ENCODE measurements around the gene ATP11A. TPM values are rescaled to one million over a fixed set of nuclear protein-coding genes. Genes with fewer than 3 reads are reported as not detected.
A peak's percentile ranks its signal among the peaks of the same experiment; 100 is the strongest.
"Not testable (repeated sequence)": the region's sequence is repeated elsewhere in the genome, so short reads cannot be mapped to it uniquely, and the experiment has no call there.

Gene ATP11A
- total RNA-seq, 1 experiment from 2014 or later: 65.3 TPM

DNA sequence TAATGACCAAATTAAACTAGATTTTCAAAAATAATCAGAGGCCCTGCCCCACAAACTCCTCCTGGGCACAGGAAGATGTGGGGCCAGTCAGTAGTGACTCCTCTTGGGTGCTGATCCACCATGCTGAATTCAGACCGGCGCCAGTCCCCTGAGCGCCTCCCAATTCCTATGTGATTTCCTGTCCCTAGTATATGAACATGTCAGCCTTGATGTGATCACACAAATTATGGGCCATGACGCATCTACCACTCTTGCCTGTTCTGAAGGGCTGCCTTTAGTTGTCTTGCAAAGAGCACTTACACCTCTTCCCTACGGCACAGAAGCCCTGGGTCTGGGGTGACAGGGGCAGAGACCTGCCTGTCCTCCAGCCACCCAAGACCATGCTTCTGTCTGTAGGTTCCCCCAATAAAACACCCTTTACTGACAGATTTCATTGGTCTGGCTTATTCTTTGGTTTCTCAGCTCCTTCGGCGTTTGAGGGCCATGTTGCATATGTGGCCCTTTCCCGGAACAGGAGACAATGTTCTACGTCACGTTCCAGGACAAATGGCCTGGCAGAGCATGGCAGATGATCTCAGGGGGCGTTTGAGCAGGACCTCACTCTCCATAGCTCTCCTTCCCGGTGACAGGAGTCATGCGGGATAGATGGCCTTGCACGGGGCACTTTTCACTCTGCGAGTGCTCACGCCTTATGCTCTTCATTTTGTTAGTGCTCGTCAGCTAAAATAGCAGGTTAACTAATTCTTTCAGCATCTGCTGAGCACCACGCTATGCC is 5.6 kb upstream of the ATP11A start:
- peak; percentile 11 for DNase-seq

DNA sequence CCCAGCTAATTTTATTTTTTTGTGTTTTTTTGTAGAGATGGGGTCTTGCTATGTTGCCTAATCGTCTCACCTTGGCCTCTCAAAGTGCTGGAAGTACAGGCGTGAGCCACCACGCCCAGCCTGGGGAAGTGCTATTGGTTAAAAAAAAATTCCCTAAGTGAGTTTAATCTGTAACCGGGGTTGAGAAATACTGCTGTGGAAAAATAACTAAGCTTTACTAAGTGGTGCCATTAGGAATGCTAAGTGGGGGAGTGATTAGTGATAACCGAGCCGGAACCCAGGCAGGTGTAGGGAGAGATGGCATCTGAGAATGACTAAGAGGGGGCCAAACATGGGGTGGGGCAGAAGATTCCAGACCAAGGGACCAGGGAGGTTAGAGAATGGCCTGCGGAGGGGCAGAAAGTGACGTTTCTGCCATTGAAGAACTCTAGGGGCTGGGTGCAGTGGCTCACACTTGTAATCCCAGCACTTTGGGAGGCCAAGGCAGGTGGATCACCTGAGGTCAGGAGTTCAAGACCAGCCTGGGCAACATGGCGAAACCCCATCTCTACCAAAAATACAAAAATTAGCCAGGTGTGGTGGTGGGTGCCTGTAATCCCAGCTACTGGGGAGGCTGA is 4.5 kb upstream of the ATP11A start:
- H4K20me1 ChIP-seq (ENCODE audit: control insufficient read depth, insufficient read depth, insufficient read length); H4K91ac ChIP-seq (ENCODE audit: insufficient read length, low read depth, low read length); H3K79me1 ChIP-seq (ENCODE audit: insufficient read depth, low read depth, low read length, poor library complexity, severe bottlenecking); H2BK20ac ChIP-seq (ENCODE audit: low read depth, low read length, poor library complexity, severe bottlenecking); H3K27me3 ChIP-seq (ENCODE audit: insufficient read depth, low read length); DNase-seq; H4K5ac ChIP-seq (ENCODE audit: insufficient read length, low read depth, low read length); H3K27ac ChIP-seq (ENCODE audit: insufficient read length, low read depth, low read length); H2BK5ac ChIP-seq (ENCODE audit: insufficient read length, low read length); H3K14ac ChIP-seq (ENCODE audit: insufficient read depth, low read length); H3K56ac ChIP-seq (ENCODE audit: insufficient read length, low read depth, low read length); H2BK15ac ChIP-seq (ENCODE audit: low read depth, low read length); H3K79me2 ChIP-seq (ENCODE audit: insufficient read depth, low read length); H3K9ac ChIP-seq (ENCODE audit: extremely low read depth, insufficient read length, low read length); H3K23me2 ChIP-seq (ENCODE audit: insufficient read length, low read depth, low read length, poor library complexity, severe bottlenecking); H4K8ac ChIP-seq (replicated peaks; ENCODE audit: insufficient read length, low read depth, low read length); H3K4me3 Mint-ChIP-seq; H3K4me2 ChIP-seq (ENCODE audit: insufficient read depth, insufficient read length, low read length); H2AFZ ChIP-seq (ENCODE audit: low read length); H3K36me3 Mint-ChIP-seq (ENCODE audit: insufficient read depth in 1 of 3, low read depth in 3 of 3); H3K23ac ChIP-seq (ENCODE audit: insufficient read length, low read depth, low read length); H2AK5ac ChIP-seq (ENCODE audit: insufficient read length, low read length); H3K9me3 ChIP-seq (ENCODE audit: control insufficient read depth, low read depth, low read length); H3K27ac Mint-ChIP-seq; H2BK12ac ChIP-seq (ENCODE audit: insufficient read length, low read depth, low read length); H2BK120ac ChIP-seq (ENCODE audit: low read depth, low read length, poor library complexity, severe bottlenecking); H3K18ac ChIP-seq (ENCODE audit: insufficient read length, low read depth, low read length); H3K4me1 ChIP-seq (ENCODE audit: insufficient read depth, low read length); H3K9me3 Mint-ChIP-seq; H3T11ph ChIP-seq (ENCODE audit: low read length); H3K4ac ChIP-seq (ENCODE audit: low read depth, low read length): not testable (repeated sequence)
- WGBS (ENCODE audit: extremely low coverage, insufficient read length, low lambda C conversion rate): no CpG with 5 or more reads among the region's 9 CpGs
- peaks cover 18% of the 10 kb centered on the region in 2 experiments for H3K4me1 Mint-ChIP-seq
- peaks cover 15% of the 10 kb centered on the region for H3K27me3 Mint-ChIP-seq (ENCODE audit: low read depth)

More for the DNA sequence above, 5.6 kb upstream of the ATP11A start:
- H3K27me3 ChIP-seq (ENCODE audit: insufficient read depth, low read length): no peaks in the 10 kb centered on the region
- H3K14ac ChIP-seq (ENCODE audit: insufficient read depth, low read length): no peak overlapping the region
- Mint-ChIP-seq H3K9me3 (peaks cover 0 to under 1% of the 10 kb centered on the region in 2 experiments; a peak in 2 of 5 replicates), H3K36me3 (ENCODE audit: insufficient read depth in 1 of 3, low read depth in 3 of 3) (no peaks in the 10 kb centered on the region), H3K4me1 (peaks cover 18% of the 10 kb centered on the region in 2 experiments), H3K4me3 (no peak overlapping the region), H3K27me3 (ENCODE audit: low read depth) (peaks cover 15% of the 10 kb centered on the region), H3K27ac (no peak overlapping the region; a peak in 1 of 7 replicates)
- no peak overlapping the region for H3K23ac ChIP-seq (ENCODE audit: insufficient read length, low read depth, low read length)
- no peaks in the 10 kb centered on the region for H4K20me1 ChIP-seq (ENCODE audit: control insufficient read depth, insufficient read depth, insufficient read length)
- H3K9me3 ChIP-seq (ENCODE audit: control insufficient read depth, low read depth, low read length): no peaks in the 10 kb centered on the region
- no peak overlapping the region for H3T11ph ChIP-seq (ENCODE audit: low read length)
- no peak overlapping the region for H2BK20ac ChIP-seq (ENCODE audit: low read depth, low read length, poor library complexity, severe bottlenecking)
- no peak overlapping the region for H3K4me2 ChIP-seq (ENCODE audit: insufficient read depth, insufficient read length, low read length)
- no peak overlapping the region for H3K9ac ChIP-seq (ENCODE audit: extremely low read depth, insufficient read length, low read length)
- H3K18ac ChIP-seq (ENCODE audit: insufficient read length, low read depth, low read length): no peak overlapping the region
- H2BK120ac ChIP-seq (ENCODE audit: low read depth, low read length, poor library complexity, severe bottlenecking): no peak overlapping the region
- H3K79me2 ChIP-seq (ENCODE audit: insufficient read depth, low read length): no peaks in the 10 kb centered on the region
- H4K8ac ChIP-seq (replicated peaks; ENCODE audit: insufficient read length, low read depth, low read length): no peak overlapping the region
- no peak overlapping the region for H3K4ac ChIP-seq (ENCODE audit: low read depth, low read length)
- no peak overlapping the region for H2AFZ ChIP-seq (ENCODE audit: low read length)
- H3K23me2 ChIP-seq (ENCODE audit: insufficient read length, low read depth, low read length, poor library complexity, severe bottlenecking): peaks cover 2% of the 10 kb centered on the region
- WGBS (ENCODE audit: extremely low coverage, insufficient read length, low lambda C conversion rate): no CpG with 5 or more reads among the region's 18 CpGs
- no peaks in the 10 kb centered on the region; the same call in 1 of the 2 replicates for H3K4me1 ChIP-seq (ENCODE audit: insufficient read depth, low read length)
- no peak overlapping the region for H3K27ac ChIP-seq (ENCODE audit: insufficient read length, low read depth, low read length)
- no peak overlapping the region for H2BK5ac ChIP-seq (ENCODE audit: insufficient read length, low read length)
- H4K91ac ChIP-seq (ENCODE audit: insufficient read length, low read depth, low read length): no peak overlapping the region
- H3K56ac ChIP-seq (ENCODE audit: insufficient read length, low read depth, low read length): no peak overlapping the region
- H2BK12ac ChIP-seq (ENCODE audit: insufficient read length, low read depth, low read length): no peak overlapping the region
- no peak overlapping the region for H4K5ac ChIP-seq (ENCODE audit: insufficient read length, low read depth, low read length)
- no peak overlapping the region for H2BK15ac ChIP-seq (ENCODE audit: low read depth, low read length)
- H3K79me1 ChIP-seq (ENCODE audit: insufficient read depth, low read depth, low read length, poor library complexity, severe bottlenecking): no peaks in the 10 kb centered on the region
- no peak for TF ChIP-seq CTCF (conservative IDR thresholded peaks at IDR 0.05)
- no peak overlapping the region for H2AK5ac ChIP-seq (ENCODE audit: insufficient read length, low read length)

Data from H9 (cell line).